OCI-LY3 (cell line): ENCODE results near the gene EFNA5.

Experiments used
- EZH2phosphoT487 ChIP-seq: fragments of 200-600 bp; shearing (Covaris generic); IDR thresholded peaks from 2 replicates; pipeline ENCODE4 v1.6.1; 2018; ENCODE audit warnings: antibody characterized with exemption, mixed run types, low read depth
- TF ChIP-seq, protein P1 (sequence below): fragments of 200-600, 300-600 bp; sonication (generic); IDR thresholded peaks from 2 replicates; pipeline ENCODE4 v1.5.1; 2014; ENCODE audit warnings: antibody characterized with exemption, low read length, low read depth

DNA sequence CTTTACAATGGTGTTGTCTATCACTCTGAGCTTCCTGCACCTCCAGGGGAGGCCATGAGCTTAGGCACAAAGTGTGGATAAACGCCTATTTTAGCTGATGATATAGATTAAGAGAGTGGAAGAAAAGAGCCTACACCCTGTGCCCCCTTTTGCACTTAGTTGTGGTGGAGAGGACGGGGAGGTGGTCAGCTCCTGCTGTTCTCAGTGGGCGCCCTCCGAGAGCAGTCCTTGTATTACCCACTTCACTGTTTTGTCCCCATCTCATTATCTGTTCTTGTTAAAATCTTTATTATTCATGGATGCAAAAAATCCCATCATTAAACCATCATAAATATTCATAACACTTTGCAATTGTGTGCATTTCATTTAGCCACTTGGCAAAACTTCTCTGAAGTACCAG is 303.3 kb downstream of the EFNA5 start:
- TF ChIP-seq, protein P1, sequence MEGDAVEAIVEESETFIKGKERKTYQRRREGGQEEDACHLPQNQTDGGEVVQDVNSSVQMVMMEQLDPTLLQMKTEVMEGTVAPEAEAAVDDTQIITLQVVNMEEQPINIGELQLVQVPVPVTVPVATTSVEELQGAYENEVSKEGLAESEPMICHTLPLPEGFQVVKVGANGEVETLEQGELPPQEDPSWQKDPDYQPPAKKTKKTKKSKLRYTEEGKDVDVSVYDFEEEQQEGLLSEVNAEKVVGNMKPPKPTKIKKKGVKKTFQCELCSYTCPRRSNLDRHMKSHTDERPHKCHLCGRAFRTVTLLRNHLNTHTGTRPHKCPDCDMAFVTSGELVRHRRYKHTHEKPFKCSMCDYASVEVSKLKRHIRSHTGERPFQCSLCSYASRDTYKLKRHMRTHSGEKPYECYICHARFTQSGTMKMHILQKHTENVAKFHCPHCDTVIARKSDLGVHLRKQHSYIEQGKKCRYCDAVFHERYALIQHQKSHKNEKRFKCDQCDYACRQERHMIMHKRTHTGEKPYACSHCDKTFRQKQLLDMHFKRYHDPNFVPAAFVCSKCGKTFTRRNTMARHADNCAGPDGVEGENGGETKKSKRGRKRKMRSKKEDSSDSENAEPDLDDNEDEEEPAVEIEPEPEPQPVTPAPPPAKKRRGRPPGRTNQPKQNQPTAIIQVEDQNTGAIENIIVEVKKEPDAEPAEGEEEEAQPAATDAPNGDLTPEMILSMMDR = no peak
- TF ChIP-seq EZH2phosphoT487 = no peak
